B cell (primary cell): Measurements from ENCODE around the gene HSPA12B. TPM values are rescaled to one million over a fixed set of nuclear protein-coding genes. Genes with fewer than 3 reads are reported as not detected.

ENCODE experiments used
- ATAC-seq: fragments of 200-7000 bp; cut with Tn5 transposase; one replicate; pipeline ENCODE4 v1.10.0; 2021; ENCODE audit warnings: low read depth, mild to moderate bottlenecking, moderate number of reproducible peaks, moderate library complexity
- CTCF ChIA-PET: fragments of 350-600 bp; sonication (Branson Sonifier 250); formaldehyde crosslinking; loops from one replicate; lab custom pipeline; 2021; ENCODE audit warnings: antibody characterized with exemption, inconsistent platforms; lab: Charles Lee
- POLR2A ChIA-PET: fragments of 350-600 bp; sonication (Branson Sonifier 250); formaldehyde crosslinking; loops from one replicate; lab custom pipeline; 2021; ENCODE audit warnings: antibody characterized with exemption; lab: Charles Lee
- DNase-seq: peaks from one replicate; pipeline ENCODE4 v3.0.0; 2013
- H2AFZ ChIP-seq: 2 replicates; pipeline ENCODE4 v1.6.1; 2012; ENCODE audit warnings: mild to moderate bottlenecking, low read depth, low read length; ENCODE audit not compliant: insufficient read depth, poor library complexity, severe bottlenecking
- H3K27ac ChIP-seq, 2 donors: 1 replicate in 1 of 2; 2 replicates in 1 of 2; pipeline ENCODE4 v1.5.1; 2012 to 2013; ENCODE audit warnings: low read length in 2 of 2, mild to moderate bottlenecking in 2 of 2, moderate library complexity in 1 of 2
- H3K27me3 ChIP-seq, 4 experiments: fragments of 200-600 bp in 1 of 4; sonication (generic) in 1 of 4; replicated peaks in 1 of 4; 1 replicate in 2 of 4; 2 replicates in 2 of 4; pipeline versions ENCODE4 v1.6.1 to v1.7.0; 2013 to 2016; ENCODE audit warnings: low read length in 3 of 4, mild to moderate bottlenecking in 2 of 4, mixed read lengths in 1 of 4, moderate library complexity in 1 of 4; ENCODE audit not compliant: insufficient read depth in 4 of 4, control insufficient read depth in 3 of 4; ENCODE audit errors: control extremely low read depth in 1 of 4
- H3K36me3 ChIP-seq, 2 experiments: replicated peaks in 1 of 2; 1 replicate in 1 of 2; 2 replicates in 1 of 2; pipeline versions ENCODE4 v1.6.1 to v1.7.1; 2013; ENCODE audit warnings: low read length in 1 of 2; ENCODE audit not compliant: insufficient read depth in 2 of 2, control insufficient read depth in 1 of 2; ENCODE audit errors: control extremely low read depth in 1 of 2, extremely low read depth in 1 of 2
- H3K4me1 ChIP-seq, 2 donors: fragments of 200-600 bp in 1 of 2; sonication (generic) in 1 of 2; 1 replicate in 1 of 2; 2 replicates in 1 of 2; pipeline versions ENCODE4 v1.5.1 to v1.6.1; 2013 to 2017; ENCODE audit warnings: low read length in 2 of 2; ENCODE audit not compliant: control insufficient read depth in 2 of 2, insufficient read depth in 2 of 2
- H3K4me2 ChIP-seq: replicated peaks from 2 replicates; pipeline ENCODE3; 2012; ENCODE audit warnings: mild to moderate bottlenecking, low read depth, low read length; ENCODE audit not compliant: poor library complexity, severe bottlenecking
- H3K4me3 ChIP-seq, 5 experiments: fragments of 200-600 bp in 1 of 5; sonication (generic) in 1 of 5; 1 replicate in 3 of 5; 2 replicates in 2 of 5; pipeline versions ENCODE4 v1.5.1 to v1.7.0; 2011 to 2016; ENCODE audit warnings: low read length in 4 of 5, mild to moderate bottlenecking in 4 of 5, low read depth in 2 of 5, control low read depth in 1 of 5, moderate library complexity in 1 of 5; ENCODE audit not compliant: insufficient read depth in 1 of 5; ENCODE audit errors: control extremely low read depth in 1 of 5, extremely low read depth in 1 of 5
- H3K79me2 ChIP-seq: fragments of 200-600 bp; sonication (generic); one replicate; pipeline ENCODE4 v1.6.0; 2016; ENCODE audit warnings: low read length; ENCODE audit not compliant: control insufficient read depth, insufficient read depth
- H3K9ac ChIP-seq: fragments of 200-600 bp; sonication (generic); 2 replicates; pipeline ENCODE4 v1.6.1; 2017; ENCODE audit warnings: mild to moderate bottlenecking, low read length, moderate library complexity
- H3K9me3 ChIP-seq, 3 donors: one replicate each; pipeline versions ENCODE4 v1.6.1 to v1.7.1; 2013; ENCODE audit warnings: low read length in 2 of 3; ENCODE audit not compliant: control insufficient read depth in 2 of 3, insufficient read depth in 1 of 3; ENCODE audit errors: control extremely low read depth in 1 of 3
- H4K20me1 ChIP-seq: 2 replicates; pipeline ENCODE4 v1.6.0; 2012; ENCODE audit warnings: mild to moderate bottlenecking, low read length; ENCODE audit not compliant: insufficient read depth, control insufficient read depth, poor library complexity, severe bottlenecking
- H3K27ac Mint-ChIP-seq: one replicate; pipeline ENCODE4 v1.8.0; 2021; ENCODE audit warnings: mixed read lengths
- H3K27me3 Mint-ChIP-seq: one replicate; pipeline ENCODE4 v1.8.0; 2021; ENCODE audit warnings: mixed read lengths
- H3K4me1 Mint-ChIP-seq: one replicate; pipeline ENCODE4 v1.8.0; 2021; ENCODE audit warnings: mixed read lengths
- H3K4me3 Mint-ChIP-seq: one replicate; pipeline ENCODE4 v1.8.0; 2021; ENCODE audit warnings: mixed read lengths
- H3K9me3 Mint-ChIP-seq: one replicate; pipeline ENCODE4 v1.8.0; 2022; ENCODE audit warnings: mixed read lengths; ENCODE audit not compliant: insufficient read depth
- EZH2 ChIP-seq: IDR thresholded peaks from 2 replicates; pipeline ENCODE4 v1.6.1; 2012; ENCODE audit warnings: borderline replicate concordance, low read depth, mild to moderate bottlenecking, moderate library complexity, low read length; ENCODE audit not compliant: insufficient read depth, poor library complexity, severe bottlenecking
- WGBS: methylation state at CpG from one replicate; pipeline ENCODE4 v1.1.5; 2013; ENCODE audit warnings: missing lambda C conversion rate; ENCODE audit not compliant: insufficient coverage; 5-methylcytosine and 5-hydroxymethylcytosine counted together
- intact Hi-C: fragments of 100-400 bp; cut with micrococcal nuclease; formaldehyde crosslinking; loops from one replicate; pipeline ENCODE4 v1.10.0; 2022
- polyA plus RNA-seq: library from polyadenylated mRNA; depleted of rRNA; stranded (reverse); fragments of >200 nt; gene quantifications from 2 replicates; pipeline ENCODE4 v1.2.3, GENCODE V29; 2012
- total RNA-seq, 2 donors: library from RNA; stranded (reverse); fragments of 120-200 nt in 1 of 2; gene quantifications; 1 replicate in 1 of 2; 2 replicates in 1 of 2; pipeline versions ENCODE4 v1.2.3 to v1.2.4, GENCODE V29; 2013 to 2022
- TF ChIP-seq, protein P1 (sequence below): fragments of 200-600 bp; IDR thresholded peaks from one replicate; pipeline ENCODE4 v1.8.0; 2022; ENCODE audit warnings: antibody characterized with exemption, mild to moderate bottlenecking

HSPA12B gene
- total and polyA plus RNA-seq, 2 donors (not counting 1 experiment from before 2014, with no cell fraction given): not detected

DNA sequence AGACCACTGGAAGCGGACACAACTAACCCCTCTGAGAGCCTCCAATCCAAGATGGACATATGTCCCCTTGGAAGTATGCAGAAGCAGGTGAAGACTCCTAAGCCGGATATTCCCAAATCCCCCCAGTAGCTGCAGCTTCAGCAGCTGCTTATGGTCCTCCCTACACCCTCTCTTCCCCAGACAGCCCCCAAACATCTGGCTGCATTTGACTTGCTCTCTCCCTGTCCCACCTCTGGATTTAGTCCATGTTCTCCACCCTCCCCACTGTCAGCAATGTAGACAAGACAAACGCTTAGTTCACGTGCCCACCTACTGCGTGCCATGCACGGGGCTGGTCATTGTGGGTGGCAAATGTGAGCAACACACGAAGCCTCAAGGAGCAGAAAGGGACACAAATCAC, 46.1 kb upstream of the HSPA12B start:
- Histone ChIP-seq H3K4me2 (no peak overlapping the region), H3K9me3 (peaks cover 0 to 6% (median 0%) of the 10 kb centered on the region in 3 donors), H4K20me1 (no peaks in the 10 kb centered on the region), H3K79me2 (no peaks in the 10 kb centered on the region), H3K36me3 (no peaks in the 10 kb centered on the region), H3K27me3 (peaks cover 0 to 16% (median 2%) of the 10 kb centered on the region in 4 experiments), H3K4me1 (no peaks in the 10 kb centered on the region), H3K27ac (no peak overlapping the region), H3K4me3 (no peak overlapping the region), H3K9ac (no peak overlapping the region), H2AFZ (no peak overlapping the region)
- ChIA-PET POLR2A (no interaction called here), CTCF (interaction anchor here (1.3 kb wide), 1 partner anchor 24 kb away, joined by 4 read pairs; no protein-coding TSS in a partner anchor)
- Mint-ChIP-seq H3K9me3 (no peaks in the 10 kb centered on the region), H3K27me3 (peaks cover 31% of the 10 kb centered on the region), H3K27ac (no peak overlapping the region), H3K4me1 (no peaks in the 10 kb centered on the region), H3K4me3 (no peak overlapping the region)
- DNase-seq (no peak), ATAC-seq (no peak)
- TF ChIP-seq, protein P1, sequence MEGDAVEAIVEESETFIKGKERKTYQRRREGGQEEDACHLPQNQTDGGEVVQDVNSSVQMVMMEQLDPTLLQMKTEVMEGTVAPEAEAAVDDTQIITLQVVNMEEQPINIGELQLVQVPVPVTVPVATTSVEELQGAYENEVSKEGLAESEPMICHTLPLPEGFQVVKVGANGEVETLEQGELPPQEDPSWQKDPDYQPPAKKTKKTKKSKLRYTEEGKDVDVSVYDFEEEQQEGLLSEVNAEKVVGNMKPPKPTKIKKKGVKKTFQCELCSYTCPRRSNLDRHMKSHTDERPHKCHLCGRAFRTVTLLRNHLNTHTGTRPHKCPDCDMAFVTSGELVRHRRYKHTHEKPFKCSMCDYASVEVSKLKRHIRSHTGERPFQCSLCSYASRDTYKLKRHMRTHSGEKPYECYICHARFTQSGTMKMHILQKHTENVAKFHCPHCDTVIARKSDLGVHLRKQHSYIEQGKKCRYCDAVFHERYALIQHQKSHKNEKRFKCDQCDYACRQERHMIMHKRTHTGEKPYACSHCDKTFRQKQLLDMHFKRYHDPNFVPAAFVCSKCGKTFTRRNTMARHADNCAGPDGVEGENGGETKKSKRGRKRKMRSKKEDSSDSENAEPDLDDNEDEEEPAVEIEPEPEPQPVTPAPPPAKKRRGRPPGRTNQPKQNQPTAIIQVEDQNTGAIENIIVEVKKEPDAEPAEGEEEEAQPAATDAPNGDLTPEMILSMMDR: no peak
- TF ChIP-seq EZH2: no peak
- intact Hi-C loops: no loop called here
- 100% methylated on average over 2 of the region's 7 CpGs for WGBS

DNA sequence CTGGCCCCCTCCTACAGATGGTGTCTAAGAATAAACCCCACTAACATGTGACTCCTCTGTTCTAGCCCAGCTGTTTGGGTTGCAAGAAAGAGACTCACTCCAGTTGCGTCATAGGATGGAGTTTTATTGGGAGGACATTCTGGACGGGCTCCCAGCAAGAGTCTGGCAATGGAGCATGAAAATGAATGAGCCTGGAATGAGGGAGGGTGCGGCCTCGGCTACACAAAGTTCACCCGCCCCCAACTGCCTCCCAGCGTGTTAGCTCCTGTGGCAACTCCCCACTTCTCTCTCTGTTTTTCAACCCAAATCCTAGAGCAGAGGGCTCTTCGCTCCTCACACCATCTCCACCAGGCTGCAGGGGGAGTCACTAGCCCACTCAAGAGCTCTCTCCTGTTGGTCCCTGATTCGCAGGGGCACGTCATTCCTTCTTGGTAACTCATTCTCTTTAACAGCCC, 45.6 kb upstream of the HSPA12B start:
- no peak overlapping the region for H3K27ac Mint-ChIP-seq
- H3K27me3 Mint-ChIP-seq: peaks cover 29% of the 10 kb centered on the region

More for the DNA sequence above, 45.6 kb upstream of the HSPA12B start:
- H3K4me3 ChIP-seq: no peak overlapping the region
- peaks cover 0 to 6% (median 0%) of the 10 kb centered on the region in 3 donors for H3K9me3 ChIP-seq
- ATAC-seq (no peak), DNase-seq (no peak)
- H3K9ac ChIP-seq: no peak overlapping the region
- no peaks in the 10 kb centered on the region for H4K20me1 ChIP-seq
- TF ChIP-seq EZH2: no peak
- TF ChIP-seq, protein P1: no peak
- ChIA-PET POLR2A (no interaction called here), CTCF (interaction anchor here (1.3 kb wide), 1 partner anchor 24 kb away, joined by 4 read pairs; no protein-coding TSS in a partner anchor)
- Mint-ChIP-seq H3K4me1 (no peaks in the 10 kb centered on the region), H3K9me3 (no peaks in the 10 kb centered on the region), H3K4me3 (no peak overlapping the region)
- no peak overlapping the region for H3K4me2 ChIP-seq
- 81% methylated on average over 4 of the region's 9 CpGs for WGBS
- H3K4me1 ChIP-seq: no peaks in the 10 kb centered on the region
- H2AFZ ChIP-seq: no peak overlapping the region
- intact Hi-C loops: no loop called here
- H3K27me3 ChIP-seq: peaks cover 0 to 13% (median 2%) of the 10 kb centered on the region in 4 experiments
- no peaks in the 10 kb centered on the region for H3K36me3 ChIP-seq
- H3K79me2 ChIP-seq: no peaks in the 10 kb centered on the region
- no peak overlapping the region for H3K27ac ChIP-seq
